ENCODE measurements around the gene OLFML2B. TPM values are rescaled to one million over a fixed set of nuclear protein-coding genes. Genes with fewer than 3 reads are reported as not detected.

Gene OLFML2B
- total RNA-seq, 1 donor from 2014 or later, result 29.5 TPM

DNA sequence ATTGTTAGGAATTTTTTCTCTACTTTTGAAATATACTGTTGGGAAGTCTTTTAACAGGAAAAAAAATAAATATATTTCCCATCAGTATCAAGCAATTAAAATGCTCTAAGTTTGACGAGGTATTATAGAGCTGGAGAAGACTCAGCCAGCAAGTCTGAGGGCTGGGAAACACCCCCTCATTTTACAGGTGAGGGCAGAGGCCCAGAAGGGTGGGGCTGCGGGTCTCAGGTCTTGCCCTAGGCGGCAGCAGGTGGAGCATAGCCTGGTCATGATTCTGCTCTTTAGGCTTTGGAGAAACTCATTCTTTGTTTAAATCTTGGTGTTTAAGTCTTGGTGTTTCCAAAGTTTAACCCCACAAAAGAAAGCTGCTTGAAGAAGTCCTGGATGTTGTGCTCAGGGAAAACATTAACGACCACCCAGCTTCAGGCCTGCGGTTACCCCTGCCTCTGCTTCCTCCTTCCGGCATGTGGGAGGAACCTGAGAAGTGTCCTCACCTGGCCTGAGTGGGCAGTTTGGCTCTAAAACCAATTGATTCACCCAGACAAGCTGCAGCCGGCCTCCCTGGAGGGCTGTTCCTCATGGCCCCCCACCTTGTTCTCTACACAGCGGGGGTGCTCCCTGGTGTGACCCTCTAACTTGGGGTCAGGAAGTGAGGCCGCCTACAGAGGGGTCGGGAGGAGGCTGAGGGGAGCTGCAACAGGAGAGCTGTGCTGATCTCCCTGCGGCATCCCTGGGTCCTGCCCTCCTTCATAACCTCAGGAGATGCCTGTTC lies 41.7 kb downstream of the OLFML2B start:
- DNase-seq (ENCODE audit: low spot score), result no peak

DNA sequence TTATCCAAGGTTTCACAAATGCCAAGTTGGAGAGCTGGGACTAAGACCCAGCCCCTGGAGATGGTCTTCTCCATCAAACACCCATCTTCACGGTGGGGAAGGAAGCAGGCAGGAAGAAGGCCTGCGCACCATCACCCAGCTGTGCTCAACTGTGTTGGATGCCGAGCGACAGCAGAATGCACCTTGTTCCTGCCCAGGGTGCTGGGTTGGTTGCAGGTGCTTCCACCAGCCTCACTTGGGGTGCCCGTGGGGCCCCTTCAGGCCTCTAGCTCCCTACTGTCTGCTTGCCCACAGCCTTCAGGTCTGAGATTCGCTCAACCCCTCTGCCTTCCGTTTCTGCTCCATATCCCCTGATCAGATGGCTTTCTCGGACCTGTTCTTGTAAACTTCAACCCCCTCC lies 42.5 kb downstream of the OLFML2B start:
- DNase-seq (ENCODE audit: low spot score), result no peak

DNA sequence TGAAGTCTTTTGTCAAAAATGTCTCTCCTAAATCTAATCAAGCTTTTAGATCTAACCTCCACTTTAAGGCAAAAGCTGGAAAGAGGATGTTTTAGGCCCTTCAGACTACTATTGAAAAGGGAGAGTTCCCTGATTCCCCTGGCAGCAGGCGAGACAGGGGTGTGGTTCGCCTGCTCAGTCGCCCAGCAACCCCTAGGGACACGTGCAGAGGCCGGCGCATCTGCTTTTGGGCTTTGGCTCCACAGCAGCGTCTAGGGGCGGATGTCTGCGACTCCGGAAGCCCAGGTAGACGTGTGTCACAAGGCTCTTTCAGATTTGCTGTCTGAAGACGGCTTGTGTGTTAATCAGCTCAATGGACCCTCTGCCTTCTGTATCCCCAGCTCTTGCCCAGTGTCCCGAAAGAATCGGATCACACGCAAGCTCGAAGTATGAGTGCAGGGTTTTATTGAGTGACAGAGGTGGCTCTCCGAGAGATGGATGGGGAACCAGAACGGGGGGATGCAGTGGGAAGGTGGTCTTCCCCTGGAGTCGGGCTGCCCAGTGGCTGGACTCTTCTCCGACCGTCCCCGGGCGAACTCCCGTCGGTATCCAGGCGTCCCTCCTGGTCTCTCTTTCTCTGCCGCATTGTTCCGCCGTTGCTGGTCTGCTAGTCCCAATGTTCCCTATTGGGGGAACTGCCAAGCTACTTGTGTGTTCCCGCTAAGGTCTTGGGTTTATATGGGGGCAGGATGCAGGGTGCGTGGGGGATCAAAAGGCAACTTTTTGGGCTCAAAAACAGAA lies 45.5 kb downstream of the OLFML2B start:
- no peak for DNase-seq (ENCODE audit: low spot score)

DNA sequence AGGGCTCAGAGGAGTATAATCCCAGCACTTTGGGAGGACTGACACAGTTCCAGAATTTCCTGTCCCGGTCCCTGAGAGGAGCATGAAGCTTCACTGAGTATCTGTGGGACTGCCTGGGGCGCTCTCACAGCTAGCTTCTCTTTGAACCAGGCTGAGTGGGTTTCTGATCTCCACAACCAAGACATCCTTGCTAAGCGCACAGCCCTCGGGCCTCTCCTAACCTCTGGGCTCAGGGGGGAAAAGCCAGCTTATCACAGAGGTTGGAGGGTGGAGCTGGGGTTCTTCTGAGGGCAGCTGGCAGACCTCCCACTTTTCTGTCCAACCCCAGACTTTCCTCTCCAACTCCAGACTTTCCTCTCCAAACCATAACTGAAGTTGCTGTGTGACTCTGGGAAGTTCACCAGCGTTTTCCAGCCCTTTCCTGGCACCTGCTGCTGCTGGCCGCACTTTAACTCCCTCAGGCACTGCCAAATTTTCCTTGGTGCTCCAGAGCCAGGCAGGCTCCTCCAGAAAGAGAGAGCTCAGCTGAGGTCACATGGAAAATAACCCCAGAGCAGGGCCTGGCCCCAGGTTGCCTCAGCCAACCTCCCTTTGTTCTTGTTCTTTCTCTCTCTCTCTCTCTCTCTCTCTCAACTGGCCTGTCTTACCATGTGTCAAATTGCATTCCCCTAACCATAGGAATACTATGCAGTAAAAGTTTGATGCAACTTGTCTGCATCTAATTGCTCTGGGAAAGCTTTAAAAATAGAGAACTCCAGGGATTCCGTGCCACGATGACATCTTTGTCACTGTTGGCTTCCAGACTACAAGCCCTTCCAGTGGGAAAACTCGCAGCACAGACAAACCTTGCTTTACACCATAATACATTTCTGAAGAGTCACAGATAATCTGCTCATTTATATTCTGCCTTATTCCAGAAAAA lies 49.5 kb downstream of the OLFML2B start:
- DNase-seq (ENCODE audit: low spot score), result no peak

GRCh38 chr1:161972828-161973227 lies 50.8 kb downstream of the OLFML2B start:
- no peak for DNase-seq (ENCODE audit: low spot score)

DNA sequence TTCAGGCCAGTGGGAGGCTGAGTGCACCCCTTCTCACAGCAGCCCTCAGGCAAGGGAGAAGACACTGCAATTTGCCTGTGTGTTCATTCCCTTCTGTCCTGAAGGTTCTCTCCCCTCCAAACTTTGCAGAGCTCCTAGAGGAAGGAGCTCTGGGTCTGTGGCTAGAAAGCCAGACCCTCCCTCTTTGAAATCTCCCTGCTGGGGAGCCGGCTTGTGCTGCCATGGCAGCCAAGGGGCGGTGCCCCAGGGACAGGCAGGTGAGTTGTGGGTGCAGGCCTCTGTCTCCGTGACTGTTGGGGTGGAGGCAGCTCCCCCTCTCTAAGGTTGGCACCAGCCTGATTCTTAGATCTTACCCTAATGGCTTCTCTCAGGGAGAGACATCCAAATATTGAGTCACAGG lies 53.0 kb downstream of the OLFML2B start:
- DNase-seq (ENCODE audit: low spot score), result no peak

DNA sequence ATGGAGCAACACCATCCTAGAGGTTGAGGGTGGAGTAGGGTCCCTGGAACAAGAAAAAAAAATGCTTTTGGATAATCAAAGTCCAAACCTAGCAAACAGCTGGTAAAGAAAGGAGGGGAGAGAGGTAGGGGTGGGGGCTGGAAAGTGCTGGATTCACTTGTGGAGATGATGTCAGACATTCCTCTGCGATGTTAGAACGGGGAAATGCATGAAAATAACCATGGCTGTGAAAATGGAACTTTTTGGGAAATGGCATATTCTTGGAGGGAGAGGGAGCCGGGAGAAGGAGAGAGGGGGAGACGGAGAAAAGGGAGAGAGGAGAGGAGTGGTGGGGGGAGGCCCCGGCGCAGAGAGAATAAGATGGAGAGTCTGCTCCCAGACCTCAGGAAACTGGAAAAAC lies 53.6 kb downstream of the OLFML2B start:
- no peak for DNase-seq (ENCODE audit: low spot score)

DNA sequence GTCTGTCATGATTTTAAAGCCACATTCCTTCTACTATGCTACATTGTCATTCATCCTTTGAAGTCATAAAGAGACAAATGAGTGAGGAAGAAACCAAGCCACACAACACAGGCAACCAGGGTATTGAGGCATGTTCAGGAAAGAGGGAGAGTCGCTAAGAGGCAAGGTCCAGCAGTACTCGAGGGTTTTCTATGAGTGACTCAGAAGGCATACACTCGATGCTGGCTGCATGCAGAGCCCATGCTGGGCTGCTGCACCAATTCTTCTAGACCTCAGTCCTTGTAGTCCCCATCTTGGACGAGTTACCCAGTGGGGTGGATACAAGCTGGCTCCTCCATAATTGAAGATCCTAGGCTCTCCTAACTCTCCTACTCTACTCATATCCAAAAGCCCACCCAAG lies 57.6 kb downstream of the OLFML2B start:
- no peak for DNase-seq (ENCODE audit: low spot score)

- DNase-seq (ENCODE audit: low spot score), result no peak
These were observed 61.4 kb downstream of the OLFML2B start for GRCh38 chr1:161962091-161962887.

DNA sequence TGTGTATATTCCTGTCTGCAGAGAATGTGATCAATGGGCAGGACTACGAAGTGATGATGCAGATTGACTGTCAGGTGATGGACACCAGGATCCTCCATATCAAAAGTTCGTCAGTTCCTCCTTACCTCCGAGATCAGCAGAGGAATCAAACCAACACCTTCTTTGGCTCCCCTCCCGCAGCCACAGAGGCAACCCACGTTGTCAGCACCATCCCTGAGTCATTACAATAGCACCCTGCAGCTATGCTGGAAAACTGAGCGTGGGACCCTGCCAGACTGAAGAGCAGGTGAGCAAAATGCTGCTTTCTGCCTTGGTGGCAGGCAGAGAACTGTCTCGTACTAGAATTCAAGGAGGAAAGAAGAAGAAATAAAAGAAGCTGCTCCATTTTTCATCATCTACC lies 65.2 kb downstream of the OLFML2B start:
- no peak for DNase-seq (ENCODE audit: low spot score)

- no peak for DNase-seq (ENCODE audit: low spot score)
These were observed 66.7 kb downstream of the OLFML2B start for GRCh38 chr1:161956930-161957329.

DNA sequence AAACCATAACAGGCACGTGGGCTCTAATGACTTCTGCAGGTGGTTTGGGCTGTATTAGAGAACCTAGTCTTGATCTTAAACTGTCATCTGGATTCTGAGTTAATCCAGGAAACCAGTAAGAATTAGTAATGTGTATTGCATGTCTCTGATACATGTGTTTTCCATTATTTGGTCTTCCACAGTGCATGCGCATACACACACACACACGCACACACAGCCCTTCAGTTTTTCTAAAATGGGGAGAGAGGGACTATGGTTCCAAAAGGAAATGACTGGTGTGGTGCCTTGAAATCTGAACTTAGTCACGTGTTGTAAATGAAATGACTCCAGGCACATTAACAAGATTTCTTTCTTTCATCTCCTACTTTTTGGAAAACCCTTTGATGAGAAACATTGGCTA lies 67.6 kb downstream of the OLFML2B start:
- DNase-seq (ENCODE audit: low spot score), result no peak

DNA sequence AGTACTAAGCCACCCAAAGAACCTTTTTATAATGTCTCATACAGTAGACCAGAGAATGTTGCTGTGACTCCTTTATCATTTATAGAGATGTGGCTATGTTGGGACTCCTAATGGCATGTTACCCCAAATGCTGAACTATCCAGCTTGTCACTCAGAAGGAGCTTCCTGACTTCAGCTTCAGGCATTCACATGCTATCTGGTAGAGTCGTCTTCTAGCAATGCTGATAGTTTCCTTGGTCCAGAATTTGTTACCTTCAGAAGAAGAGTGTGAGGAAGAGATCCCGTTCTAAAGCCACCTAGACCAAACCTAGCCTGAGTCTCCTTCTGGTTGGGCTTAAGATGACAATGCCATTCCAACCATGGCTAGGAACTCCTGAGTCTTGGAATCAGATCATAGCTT lies 68.1 kb downstream of the OLFML2B start:
- DNase-seq (ENCODE audit: low spot score), result no peak

- no peak for DNase-seq (ENCODE audit: low spot score)
These were observed 69.2 kb downstream of the OLFML2B start for GRCh38 chr1:161954466-161954865.

DNA sequence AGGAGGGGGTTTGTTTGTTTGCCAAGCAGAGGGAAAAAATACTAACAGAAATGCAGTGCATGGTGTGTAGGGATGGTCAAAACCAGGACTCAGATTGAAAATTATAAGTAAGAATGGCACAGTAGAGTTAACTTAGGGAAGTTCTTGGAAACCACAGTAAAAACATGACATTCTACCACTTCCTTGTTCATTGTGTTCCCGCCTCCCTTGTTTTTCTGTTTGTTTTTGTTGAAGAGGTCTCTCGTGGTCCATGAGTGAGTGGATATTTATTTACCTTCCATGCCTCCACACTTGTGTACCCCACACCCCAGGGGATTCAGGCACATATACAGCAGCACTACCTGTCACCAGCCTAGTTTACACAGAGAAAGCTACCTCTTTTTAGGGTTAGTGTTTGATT lies 69.6 kb downstream of the OLFML2B start:
- DNase-seq (ENCODE audit: low spot score), result no peak

DNA sequence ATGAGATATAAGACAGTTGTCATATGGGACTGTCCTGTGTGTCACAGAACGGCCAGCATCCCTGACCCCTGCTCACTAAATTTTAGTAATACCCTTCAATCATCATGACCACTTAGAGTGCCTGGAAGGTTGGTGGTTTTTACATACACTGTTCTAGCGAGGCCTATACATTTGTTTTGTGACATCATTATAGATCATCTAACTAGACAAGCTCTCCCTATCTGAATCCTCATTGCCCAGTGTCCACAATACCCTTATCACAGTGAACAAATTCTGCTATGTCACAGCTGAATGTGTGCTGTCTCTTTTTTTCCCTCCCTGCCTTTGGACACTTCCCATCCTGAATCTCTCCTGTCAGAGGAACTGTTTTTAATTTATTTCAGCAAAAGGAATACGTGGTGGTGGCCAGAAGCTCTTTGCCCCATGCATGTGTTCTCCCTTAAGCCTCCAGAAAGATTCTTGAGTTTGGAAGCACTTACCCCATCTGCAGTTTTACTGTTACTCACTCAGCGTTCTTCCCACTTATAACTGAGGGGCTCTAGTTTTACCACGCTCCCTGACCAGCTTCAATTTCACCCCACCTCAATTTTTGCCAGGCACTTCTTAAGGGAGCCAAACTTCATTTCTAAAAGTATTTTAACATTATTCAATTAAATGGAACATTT lies 70.3 kb downstream of the OLFML2B start:
- DNase-seq (ENCODE audit: low spot score), result no peak

GRCh38 chr1:161952607-161953172 lies 71.0 kb downstream of the OLFML2B start:
- DNase-seq (ENCODE audit: low spot score), result no peak

GRCh38 chr1:161951646-161952045 lies 72.0 kb downstream of the OLFML2B start:
- DNase-seq (ENCODE audit: low spot score), result no peak

DNA sequence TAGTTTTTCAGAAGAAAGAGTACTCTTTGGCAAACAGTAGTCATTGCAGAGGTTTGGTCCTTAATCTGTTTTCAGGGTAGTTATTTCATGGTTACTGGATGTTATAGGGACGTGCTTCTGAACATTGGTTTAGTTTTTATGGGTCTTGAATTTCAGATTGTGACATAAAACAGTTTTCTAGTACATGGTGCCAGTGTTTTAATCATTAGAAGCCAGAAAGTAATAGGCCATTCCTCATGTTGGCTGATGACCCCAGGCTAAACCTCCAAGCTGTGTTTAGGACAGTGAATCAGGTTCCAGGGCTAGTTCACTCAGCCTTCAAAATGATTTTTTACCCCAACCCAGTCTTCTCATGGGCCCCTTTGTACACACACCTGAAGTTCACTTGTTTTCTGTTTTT lies 73.3 kb downstream of the OLFML2B start:
- DNase-seq (ENCODE audit: low spot score), result no peak

GRCh38 chr1:161949548-161949947 lies 74.1 kb downstream of the OLFML2B start:
- no peak for DNase-seq (ENCODE audit: low spot score)

Data from mesenteric fat pad (tissue), 1 donor.